Sigmoid colon (tissue), 4 donors: ENCODE measurements around the gene KRTAP10-3.

Experiments used
- CTCF ChIP-seq, 4 experiments: fragments of 450-650 bp in 3 of 4; fragments of 200-600 bp in 1 of 4; IDR thresholded peaks; one replicate each; pipeline ENCODE4 v1.5.1; 2016 to 2019; ENCODE audit warnings: antibody characterized with exemption in 4 of 4, mild to moderate bottlenecking in 3 of 4, moderate library complexity in 2 of 4
- POLR2AphosphoS5 ChIP-seq, 4 donors: sonication (generic); formaldehyde crosslinking; IDR thresholded peaks; one replicate each; pipeline ENCODE4 v1.6.1; 2017; ENCODE audit warnings: antibody characterized with exemption in 4 of 4

DNA sequence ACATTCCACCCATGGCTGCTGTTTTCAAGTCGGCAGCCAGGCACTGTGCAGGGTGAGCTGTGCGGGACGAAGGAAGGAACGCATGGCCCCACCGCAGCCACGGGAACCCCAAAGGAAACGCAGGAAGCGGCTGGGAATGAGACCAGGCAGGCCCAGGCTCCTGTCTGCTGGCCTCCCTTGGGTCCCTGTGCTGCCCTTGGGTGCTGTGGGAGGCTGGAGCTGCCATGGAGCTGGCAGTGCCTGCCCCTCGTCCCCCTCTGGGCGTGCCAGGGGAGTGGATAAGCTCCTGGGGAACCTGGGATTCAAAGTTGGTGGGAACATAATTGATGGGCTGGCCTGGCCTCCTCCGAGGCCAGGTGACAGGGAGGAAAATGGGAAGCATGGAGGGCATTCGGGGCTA, 9.7 kb upstream of the KRTAP10-3 start:
- TF ChIP-seq CTCF (IDR thresholded peaks at IDR 0.05) (no peak), POLR2AphosphoS5 (IDR thresholded peaks at IDR 0.05) (no peak)
